NCI-H345 (cell line): ENCODE measurements around the gene ZNF174.

Experiments
- DNase-seq: peaks from one replicate; lab custom pipeline; 2025; lab: John Stamatoyannopoulos, UW

Gene ZNF174

GRCh38 chr16:3443108-3444031 is 42.4 kb downstream of the ZNF174 start, which contains the start of the genes NAA60 and ZNF597:
TSS of gene NAA60 (plus strand) at chr16:3443680. CDS start at chr16:3476228, 32,548 bp downstream.
TSS of gene ZNF597 (minus strand) at chr16:3443504. CDS start at chr16:3443153, 351 bp downstream.
- DNase-seq: peak; percentile 84

GRCh38 chr16:3444032-3444388 is 43.0 kb downstream of the ZNF174 start:
- DNase-seq: no peak

GRCh38 chr16:3454093-3454492 is 53.1 kb downstream of the ZNF174 start:
- DNase-seq: no peak

- no peak for DNase-seq
Observed at GRCh38 chr16:3454631-3455147, 53.7 kb downstream of the ZNF174 start.

GRCh38 chr16:3457434-3458252 is 56.6 kb downstream of the ZNF174 start:
- DNase-seq: peak; percentile 92

- DNase-seq: no peak
Observed at GRCh38 chr16:3458278-3458851, 57.4 kb downstream of the ZNF174 start.

GRCh38 chr16:3458852-3459361 is 57.9 kb downstream of the ZNF174 start:
- peak; percentile 2 for DNase-seq
